GM18498 (cell line): ENCODE data around the gene ZSWIM3.
"Not testable (repeated sequence)": the region's sequence is repeated elsewhere in the genome, so short reads cannot be mapped to it uniquely, and the experiment has no call there.

Experiments
- ATAC-seq: cut with Tn5 transposase; IDR thresholded peaks from one replicate; pipeline ENCODE4 v1.9.1; 2021; ENCODE audit warnings: mild to moderate bottlenecking, moderate library complexity; ENCODE audit not compliant: unreplicated experiment

ZSWIM3 gene

DNA sequence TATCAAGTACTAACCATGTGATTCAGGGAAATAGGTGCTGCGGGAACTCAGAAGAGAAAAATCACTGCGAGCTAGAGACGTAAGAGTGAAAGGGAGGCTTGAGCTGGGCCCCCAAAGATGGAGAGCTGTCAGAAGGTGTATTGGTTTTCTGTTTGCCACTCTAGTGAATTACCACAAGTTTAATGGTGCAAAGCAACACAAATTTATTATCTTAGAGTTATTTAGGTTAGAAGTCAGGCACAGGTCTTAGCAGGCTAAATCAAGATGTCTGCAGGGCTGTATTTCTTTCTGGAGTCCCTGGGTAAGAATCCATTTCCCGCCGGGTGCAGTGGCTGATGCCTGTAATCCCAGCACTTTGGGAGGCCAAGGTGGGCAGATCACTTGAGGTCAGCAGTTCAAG is 2.5 kb downstream of the ZSWIM3 start:
- ATAC-seq = no peak

- ATAC-seq = no peak
Measured at GRCh38 chr20:45860560-45861220, 3.3 kb downstream of the ZSWIM3 start.

GRCh38 chr20:45861221-45862075 is 4.0 kb downstream of the ZSWIM3 start:
- no peak for ATAC-seq

DNA sequence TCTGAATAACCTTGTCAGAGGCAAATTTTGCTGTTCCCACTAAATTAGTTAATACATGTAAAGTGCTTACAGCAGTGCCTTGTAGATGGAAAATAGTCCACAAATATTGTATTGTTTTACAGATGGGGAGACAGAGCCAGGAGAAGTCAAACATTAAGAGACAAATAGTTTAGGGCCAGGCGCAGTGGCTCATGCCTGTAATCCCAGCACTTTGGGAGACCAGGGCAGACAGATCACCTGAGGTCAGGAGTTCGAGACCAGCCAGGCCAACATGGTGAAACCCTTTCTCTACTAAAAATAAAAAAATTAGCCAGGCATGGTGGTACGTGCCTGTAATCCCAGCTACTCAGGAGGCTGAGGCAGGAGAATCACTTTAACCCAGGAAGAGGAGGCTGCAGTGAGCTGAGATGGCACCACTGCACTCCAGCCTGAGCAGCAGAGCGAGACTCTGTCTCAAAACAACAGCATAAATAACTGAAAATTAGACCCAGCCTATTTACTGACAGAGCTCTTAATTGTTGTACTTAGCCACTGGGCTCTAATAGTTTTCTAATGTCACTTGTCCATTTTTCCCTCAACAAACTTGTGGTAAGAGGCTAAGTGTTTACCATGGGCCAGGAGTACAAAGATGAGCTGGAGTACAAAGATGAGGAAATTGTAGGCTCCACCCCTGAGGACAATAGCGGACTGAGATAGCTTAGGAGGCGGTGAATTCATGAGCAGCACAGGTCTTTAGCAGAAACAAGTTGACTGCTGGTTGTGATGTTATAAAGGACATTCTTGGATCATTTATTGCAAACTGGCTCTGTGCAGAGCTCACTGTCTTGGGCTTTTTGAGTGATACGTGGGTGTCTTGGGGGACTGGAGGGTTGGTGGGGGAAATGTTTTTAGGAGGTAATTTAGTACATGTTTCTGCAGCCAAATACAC is 6.4 kb downstream of the ZSWIM3 start:
- no peak for ATAC-seq

DNA sequence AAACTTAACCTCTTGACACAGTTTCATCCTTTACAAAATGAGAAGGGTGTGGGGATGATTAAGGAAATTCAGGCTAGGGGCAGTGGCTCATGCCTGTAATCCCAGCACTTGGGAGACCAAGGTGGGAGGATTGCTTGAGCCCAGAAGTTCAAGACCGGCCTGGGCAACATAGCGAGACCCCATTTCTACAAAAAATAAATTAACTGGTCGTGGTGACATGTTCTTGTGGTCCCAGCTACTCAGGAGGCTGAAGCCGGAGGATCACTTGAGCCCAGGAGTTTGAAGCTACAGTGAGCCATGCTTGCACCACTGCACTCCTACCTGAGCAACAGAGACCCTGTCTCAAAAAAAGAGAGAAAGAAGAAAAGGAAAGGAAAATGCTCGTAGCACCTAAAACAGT is 9.0 kb downstream of the ZSWIM3 start:
- ATAC-seq = no peak

DNA sequence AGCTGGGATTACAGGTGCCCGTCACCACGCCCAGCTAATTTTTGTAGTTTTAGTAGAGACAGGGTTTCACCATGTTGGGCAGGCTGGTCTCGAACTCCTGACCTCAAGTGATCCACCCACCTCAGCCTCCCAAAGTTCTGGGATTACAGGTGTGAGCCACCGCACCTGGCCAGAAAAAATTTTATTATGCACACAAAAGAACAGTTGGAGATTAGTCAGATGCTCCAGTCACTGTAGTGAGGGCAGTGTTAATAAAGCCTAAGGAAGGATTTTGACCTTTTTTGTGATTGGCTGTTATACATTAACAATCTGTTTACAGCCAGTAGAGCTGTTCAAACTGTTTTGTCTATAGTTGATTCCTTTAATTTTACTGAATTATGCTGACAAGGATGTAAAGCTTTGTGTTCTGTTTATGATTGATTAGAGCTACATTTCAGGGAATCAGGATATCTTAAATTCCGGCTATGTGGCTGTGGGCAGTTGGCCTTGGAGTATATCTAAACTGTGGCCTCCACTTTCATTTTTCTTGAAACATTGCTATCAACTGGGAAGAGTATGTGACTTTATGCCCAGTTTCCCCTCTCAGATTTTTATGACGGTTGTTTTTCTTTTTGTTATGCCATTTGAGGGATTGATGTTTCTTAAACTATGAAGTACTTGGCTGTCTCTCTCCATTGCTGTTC is 9.9 kb downstream of the ZSWIM3 start:
- no peak for ATAC-seq

DNA sequence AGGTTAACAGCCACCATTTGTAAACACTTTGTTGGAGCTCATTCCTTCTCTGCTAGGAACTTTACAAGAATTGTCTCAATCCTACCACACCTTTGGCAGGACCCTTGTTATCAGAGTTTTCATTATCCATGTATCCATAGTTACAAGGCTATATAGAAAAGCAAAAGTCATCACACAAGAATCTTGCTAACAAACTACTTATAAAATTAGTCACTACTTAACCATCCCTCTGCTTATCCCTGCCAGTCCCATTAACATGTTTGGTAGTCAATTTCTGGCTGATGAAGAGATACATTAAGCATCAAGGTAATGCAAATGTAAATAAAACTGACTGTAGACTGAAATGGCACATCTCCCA is 10.4 kb downstream of the ZSWIM3 start:
- ATAC-seq = no peak

GRCh38 chr20:45872626-45873025 is 15.2 kb downstream of the ZSWIM3 start:
- ATAC-seq = no peak

DNA sequence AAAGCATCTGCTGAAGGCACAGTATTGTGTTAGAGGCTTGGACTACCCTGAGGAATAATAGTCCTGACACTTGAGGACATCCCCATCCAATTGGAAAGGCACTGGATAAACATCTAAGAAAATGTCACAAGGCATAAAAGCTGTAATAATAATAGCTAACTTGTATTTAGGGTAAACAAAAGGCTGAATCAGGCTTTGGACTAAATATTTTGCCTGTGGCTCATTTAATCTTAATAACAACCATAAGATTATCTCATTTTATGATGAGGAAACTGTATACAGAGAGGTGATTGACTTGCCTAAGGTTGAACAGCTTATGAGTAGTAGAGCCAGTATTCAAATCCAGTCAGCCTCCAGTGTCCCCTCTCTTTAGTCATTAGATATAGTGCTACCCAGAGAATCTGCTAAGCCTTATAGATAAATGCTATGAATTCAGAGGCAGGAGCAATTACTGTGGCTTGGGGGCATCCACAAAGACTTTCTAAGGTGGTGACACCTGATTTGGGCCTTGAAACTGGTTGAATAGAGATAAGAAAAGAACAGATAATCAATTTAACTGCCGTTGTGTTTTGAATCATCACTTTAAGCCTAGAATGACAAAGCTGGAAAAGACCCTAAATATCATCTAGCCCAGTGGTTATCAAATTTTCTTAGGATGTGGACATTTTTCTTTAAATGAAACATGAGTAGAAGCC is 16.1 kb downstream of the ZSWIM3 start:
- ATAC-seq = no peak

DNA sequence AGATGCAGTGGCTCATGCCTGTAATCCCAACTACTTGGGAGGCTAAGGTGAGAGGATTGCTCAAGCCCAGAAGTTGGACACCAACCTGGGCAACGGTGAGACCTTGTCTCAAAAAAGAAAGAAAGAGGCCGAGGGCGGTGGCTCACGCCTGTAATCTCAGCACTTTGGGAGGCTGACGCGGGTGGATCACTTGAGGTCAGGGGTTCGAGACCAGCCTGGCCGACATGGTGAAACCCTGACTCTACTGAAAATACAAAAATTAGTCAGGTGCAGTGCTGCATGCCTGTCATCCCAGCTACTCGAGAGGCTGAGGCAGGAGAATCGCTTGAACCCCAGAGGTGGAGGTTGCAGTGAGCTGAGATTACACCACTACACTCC is 16.7 kb downstream of the ZSWIM3 start:
- not testable (repeated sequence) for ATAC-seq

- no peak for ATAC-seq
Measured at GRCh38 chr20:45874576-45874975, 17.2 kb downstream of the ZSWIM3 start.

GRCh38 chr20:45878076-45878761 is 20.8 kb downstream of the ZSWIM3 start:
- no peak for ATAC-seq

- ATAC-seq = peak; percentile 98
Measured at GRCh38 chr20:45880988-45881788, 23.8 kb downstream of the ZSWIM3 start, which contains the start of gene ZSWIM1. Gene ZSWIM1 (plus strand): TSS chr20:45881227. CDS start chr20:45882593, 1,366 bp downstream.

GRCh38 chr20:45882469-45883099 is 25.2 kb downstream of the ZSWIM3 start:
- no peak for ATAC-seq

GRCh38 chr20:45883100-45883469 is 25.7 kb downstream of the ZSWIM3 start:
- no peak for ATAC-seq

GRCh38 chr20:45886590-45887345 is 29.4 kb downstream of the ZSWIM3 start:
- no peak for ATAC-seq

DNA sequence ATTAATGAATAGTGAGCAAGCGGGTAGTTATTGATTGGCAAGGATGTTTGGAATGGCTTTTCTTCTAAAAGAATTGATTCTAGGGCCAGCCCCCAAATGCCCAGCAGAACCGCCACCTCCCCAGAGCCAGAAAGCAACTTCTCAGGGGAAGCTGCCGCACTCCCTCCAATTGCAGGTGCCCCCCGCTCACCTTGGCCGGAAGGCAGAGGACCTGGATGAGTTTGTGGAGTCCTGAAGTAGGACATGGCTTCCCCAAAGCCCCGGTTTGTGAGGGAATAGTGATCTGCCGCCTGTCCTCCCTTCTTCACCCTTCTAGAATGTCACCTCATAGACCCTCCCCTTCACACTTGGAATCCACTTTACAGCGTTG is 29.9 kb downstream of the ZSWIM3 start, which contains the start of gene SPATA25:
Gene SPATA25, minus strand, starts transcription at position 277 of the 370 bp plus-strand sequence. Its CDS starts 32 bp downstream, at position 245.
- no peak for ATAC-seq
